GM23338 (cell line): ENCODE data around the gene MICAL3. TPM values are rescaled to one million over a fixed set of nuclear protein-coding genes. Genes with fewer than 3 reads are reported as not detected.

Experiments used
- ATAC-seq: fragments of 200-7000 bp; cut with Tn5 transposase; 3 replicates; pipeline ENCODE4 v1.9.1; 2020
- DNase-seq: peaks from one replicate; pipeline ENCODE4 v3.0.0-alpha.2; 2015; ENCODE audit warnings: low spot score
- H2AFZ ChIP-seq: fragments of 200-600 bp; sonication (generic); 2 replicates; pipeline ENCODE4 v1.8.0; 2016; ENCODE audit warnings: antibody characterized with exemption, mild to moderate bottlenecking, moderate library complexity
- H3F3A ChIP-seq: fragments of 200-600 bp; sonication (generic); replicated peaks from 2 replicates; pipeline ENCODE4 v1.8.0; 2017; ENCODE audit warnings: antibody characterized with exemption, mixed run types, low read depth
- H3K27ac ChIP-seq: fragments of 200-600 bp; sonication (generic); 2 replicates; pipeline ENCODE4 v1.6.1; 2016; ENCODE audit warnings: low read depth
- H3K27me3 ChIP-seq: fragments of 200-600 bp; sonication (generic); 2 replicates; pipeline ENCODE4 v1.8.0; 2016; ENCODE audit warnings: mild to moderate bottlenecking, mixed run types, moderate library complexity; ENCODE audit not compliant: insufficient read depth
- H3K36me3 ChIP-seq: fragments of 200-600 bp; sonication (generic); 2 replicates; pipeline ENCODE4 v1.8.0; 2016; ENCODE audit warnings: mild to moderate bottlenecking; ENCODE audit not compliant: insufficient read depth
- H3K4me1 ChIP-seq: fragments of 200-600 bp; sonication (generic); 2 replicates; pipeline ENCODE4 v1.8.0; 2016; ENCODE audit warnings: mild to moderate bottlenecking, moderate library complexity; ENCODE audit not compliant: insufficient read depth
- H3K4me2 ChIP-seq: fragments of 200-600 bp; sonication (generic); 2 replicates; pipeline ENCODE4 v1.7.1; 2017; ENCODE audit warnings: mixed run types
- H3K4me3 ChIP-seq: fragments of 200-600 bp; sonication (generic); 2 replicates; pipeline ENCODE4 v1.6.1; 2016; ENCODE audit warnings: mixed run types
- H3K79me2 ChIP-seq: fragments of 200-600 bp; sonication (generic); replicated peaks from 2 replicates; pipeline ENCODE4 v1.8.0; 2017; ENCODE audit warnings: mild to moderate bottlenecking; ENCODE audit not compliant: insufficient read depth
- H3K9me2 ChIP-seq: fragments of 200-600 bp; sonication (generic); 2 replicates; pipeline ENCODE4 v1.8.0; 2017; ENCODE audit not compliant: insufficient read depth
- H4K20me1 ChIP-seq: fragments of 200-600 bp; sonication (generic); replicated peaks from 2 replicates; pipeline ENCODE4 v1.8.0; 2017; ENCODE audit warnings: mild to moderate bottlenecking; ENCODE audit not compliant: insufficient read depth
- H3K27ac Mint-ChIP-seq: 2 replicates; pipeline ENCODE4 v1.8.0; 2020; ENCODE audit warnings: inconsistent platforms, mild to moderate bottlenecking, moderate library complexity, mixed read lengths
- H3K27me3 Mint-ChIP-seq: 3 replicates; pipeline ENCODE4 v1.8.0; 2022; ENCODE audit warnings: low read depth, mild to moderate bottlenecking, moderate library complexity, mixed read lengths, inconsistent platforms; ENCODE audit not compliant: insufficient read depth, poor library complexity
- H3K36me3 Mint-ChIP-seq: 3 replicates; pipeline ENCODE4 v1.8.0; 2021; ENCODE audit warnings: low read depth, mild to moderate bottlenecking, inconsistent platforms, moderate library complexity, mixed read lengths
- H3K4me1 Mint-ChIP-seq: 3 replicates; pipeline ENCODE4 v1.8.0; 2020; ENCODE audit warnings: mild to moderate bottlenecking, inconsistent platforms, mixed read lengths
- H3K4me3 Mint-ChIP-seq: 3 replicates; pipeline ENCODE4 v1.8.0; 2021; ENCODE audit warnings: moderate library complexity, mild to moderate bottlenecking, inconsistent platforms, mixed read lengths
- H3K9me3 Mint-ChIP-seq: 3 replicates; pipeline ENCODE4 v1.8.0; 2020; ENCODE audit warnings: moderate library complexity, mild to moderate bottlenecking, inconsistent platforms, mixed read lengths
- CREB1 ChIP-seq: fragments of 250-450 bp; sonication (Bioruptor Pico); IDR thresholded peaks from 2 replicates; pipeline ENCODE4 v1.5.0; 2020; ENCODE audit warnings: low read depth, mild to moderate bottlenecking, moderate library complexity
- EZH2 ChIP-seq: fragments of 200-600 bp; sonication (generic); IDR thresholded peaks from one replicate; pipeline ENCODE4 v1.8.0; 2017; ENCODE audit warnings: antibody characterized with exemption, mild to moderate bottlenecking, low read depth; ENCODE audit not compliant: unreplicated experiment
- EZH2phosphoT487 ChIP-seq: fragments of 200-600 bp; sonication (generic); IDR thresholded peaks from one replicate; pipeline ENCODE4 v1.8.1; 2018; ENCODE audit warnings: antibody characterized with exemption; ENCODE audit not compliant: unreplicated experiment
- JUNB ChIP-seq: IDR thresholded peaks from one replicate; pipeline ENCODE4 v1.6.1; 2016; ENCODE audit warnings: antibody characterized with exemption; ENCODE audit not compliant: unreplicated experiment
- NANOG ChIP-seq: IDR thresholded peaks from 2 replicates; pipeline ENCODE4 v1.6.1; 2016; ENCODE audit warnings: antibody characterized with exemption, borderline replicate concordance
- POLR2AphosphoS5 ChIP-seq: IDR thresholded peaks from 2 replicates; pipeline ENCODE4 v1.6.1; 2016; ENCODE audit warnings: antibody characterized with exemption, low read depth
- STAT1 ChIP-seq: IDR thresholded peaks from one replicate; pipeline ENCODE4 v1.6.1; 2016; ENCODE audit warnings: antibody characterized with exemption; ENCODE audit not compliant: unreplicated experiment
- ZNF114 ChIP-seq: fragments of 250-450 bp; sonication (Bioruptor Pico); IDR thresholded peaks from 2 replicates; pipeline ENCODE4 v1.5.0; 2020; ENCODE audit warnings: mild to moderate bottlenecking, moderate library complexity
- ZNF331 ChIP-seq: fragments of 250-450 bp; sonication (Bioruptor Pico); IDR thresholded peaks from 2 replicates; pipeline ENCODE4 v1.5.0; 2020; ENCODE audit warnings: low read depth, mild to moderate bottlenecking, moderate library complexity
- polyA plus RNA-seq: library from polyadenylated mRNA; unstranded; fragments of >200 nt; fragmentation: Nextera tagmentation; extraction: Ambion mirVana; gene quantifications from 2 replicates; pipeline ENCODE4 v1.2.1, GENCODE V29; 2016
- total RNA-seq: library from RNA; depleted of rRNA; stranded (reverse); fragments of >200 nt; shearing (Covaris generic); gene quantifications from 2 replicates; pipeline ENCODE4 v1.2.3, GENCODE V29; 2014
- TF ChIP-seq, protein P1 (sequence below): IDR thresholded peaks from one replicate; pipeline ENCODE4 v1.6.1; 2018; ENCODE audit warnings: antibody characterized with exemption; ENCODE audit not compliant: unreplicated experiment
- TF ChIP-seq, protein P2 (sequence below), 2 experiments: fragments of 200-600 bp in 1 of 2; sonication (generic) in 1 of 2; conservative IDR thresholded peaks; 2 replicates each; pipeline versions ENCODE4 v1.5.1 to v1.6.1; 2016 to 2017; ENCODE audit warnings: antibody characterized with exemption in 2 of 2, low read depth in 2 of 2, mild to moderate bottlenecking in 2 of 2, moderate library complexity in 1 of 2
- TF ChIP-seq, protein P3 (sequence below): fragments of 250-450 bp; sonication (Bioruptor Pico); IDR thresholded peaks from 2 replicates; pipeline ENCODE4 v1.5.0; 2020; ENCODE audit warnings: mild to moderate bottlenecking, moderate library complexity
- TF ChIP-seq, protein P4 (sequence below): IDR thresholded peaks from 2 replicates; pipeline ENCODE4 v1.6.1; 2016; ENCODE audit warnings: antibody characterized with exemption

Gene MICAL3
- total and polyA plus RNA-seq, 2 experiments from 2014 or later = 10.1 to 33.9 TPM

DNA sequence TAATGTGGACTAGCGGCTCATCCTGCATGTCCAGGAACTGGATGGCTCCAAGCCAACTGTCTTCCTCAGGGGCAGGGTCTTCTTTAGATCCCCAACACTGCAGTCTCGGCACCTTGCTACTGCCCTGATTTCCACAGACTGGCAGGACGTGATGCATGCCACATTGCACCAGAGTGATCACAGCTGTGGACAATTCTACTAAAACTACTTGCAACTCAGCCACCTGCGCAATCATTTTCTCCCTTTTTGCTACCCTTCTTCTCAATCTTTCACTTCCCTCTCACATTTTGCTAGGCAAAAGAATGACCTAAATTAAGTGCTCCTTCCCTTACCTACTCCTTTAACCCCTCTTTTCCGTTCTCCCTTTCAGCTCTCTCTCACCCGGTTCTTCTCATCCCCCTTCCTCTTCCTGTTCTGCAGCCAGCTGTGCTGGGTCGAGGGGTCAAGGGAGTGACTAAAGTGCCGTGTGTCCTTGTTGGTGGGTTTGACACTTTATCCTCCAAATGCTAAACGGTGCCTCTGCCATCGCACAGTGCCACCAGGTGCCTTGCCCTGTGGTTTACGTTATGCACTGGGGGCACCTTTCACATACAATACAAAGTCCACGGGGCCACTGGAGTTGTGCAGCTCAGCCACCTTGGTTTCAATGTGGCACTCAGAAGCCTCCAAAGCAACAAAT is 42.0 kb upstream of the MICAL3 start:
- no peak overlapping the region for H3K4me3 ChIP-seq
- H2AFZ ChIP-seq = no peak overlapping the region
- no peaks in the 10 kb centered on the region for H3K9me2 ChIP-seq
- H3K27me3 ChIP-seq = no peaks in the 10 kb centered on the region
- Mint-ChIP-seq H3K4me3 (no peak overlapping the region), H3K27me3 (peaks cover 6% of the 10 kb centered on the region), H3K4me1 (peaks cover 5% of the 10 kb centered on the region; the same call in 2 of the 3 replicates), H3K27ac (no peak overlapping the region), H3K36me3 (no peaks in the 10 kb centered on the region), H3K9me3 (no peaks in the 10 kb centered on the region)
- H3K79me2 ChIP-seq = no peaks in the 10 kb centered on the region
- TF ChIP-seq ZNF114 (CRISPR knock-in tag) = no peak
- TF ChIP-seq, protein P1, sequence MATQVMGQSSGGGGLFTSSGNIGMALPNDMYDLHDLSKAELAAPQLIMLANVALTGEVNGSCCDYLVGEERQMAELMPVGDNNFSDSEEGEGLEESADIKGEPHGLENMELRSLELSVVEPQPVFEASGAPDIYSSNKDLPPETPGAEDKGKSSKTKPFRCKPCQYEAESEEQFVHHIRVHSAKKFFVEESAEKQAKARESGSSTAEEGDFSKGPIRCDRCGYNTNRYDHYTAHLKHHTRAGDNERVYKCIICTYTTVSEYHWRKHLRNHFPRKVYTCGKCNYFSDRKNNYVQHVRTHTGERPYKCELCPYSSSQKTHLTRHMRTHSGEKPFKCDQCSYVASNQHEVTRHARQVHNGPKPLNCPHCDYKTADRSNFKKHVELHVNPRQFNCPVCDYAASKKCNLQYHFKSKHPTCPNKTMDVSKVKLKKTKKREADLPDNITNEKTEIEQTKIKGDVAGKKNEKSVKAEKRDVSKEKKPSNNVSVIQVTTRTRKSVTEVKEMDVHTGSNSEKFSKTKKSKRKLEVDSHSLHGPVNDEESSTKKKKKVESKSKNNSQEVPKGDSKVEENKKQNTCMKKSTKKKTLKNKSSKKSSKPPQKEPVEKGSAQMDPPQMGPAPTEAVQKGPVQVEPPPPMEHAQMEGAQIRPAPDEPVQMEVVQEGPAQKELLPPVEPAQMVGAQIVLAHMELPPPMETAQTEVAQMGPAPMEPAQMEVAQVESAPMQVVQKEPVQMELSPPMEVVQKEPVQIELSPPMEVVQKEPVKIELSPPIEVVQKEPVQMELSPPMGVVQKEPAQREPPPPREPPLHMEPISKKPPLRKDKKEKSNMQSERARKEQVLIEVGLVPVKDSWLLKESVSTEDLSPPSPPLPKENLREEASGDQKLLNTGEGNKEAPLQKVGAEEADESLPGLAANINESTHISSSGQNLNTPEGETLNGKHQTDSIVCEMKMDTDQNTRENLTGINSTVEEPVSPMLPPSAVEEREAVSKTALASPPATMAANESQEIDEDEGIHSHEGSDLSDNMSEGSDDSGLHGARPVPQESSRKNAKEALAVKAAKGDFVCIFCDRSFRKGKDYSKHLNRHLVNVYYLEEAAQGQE = no peak
- no peak for TF ChIP-seq NANOG
- TF ChIP-seq JUNB = no peak
- no peak for TF ChIP-seq CREB1 (CRISPR knock-in tag)
- TF ChIP-seq, protein P2, sequence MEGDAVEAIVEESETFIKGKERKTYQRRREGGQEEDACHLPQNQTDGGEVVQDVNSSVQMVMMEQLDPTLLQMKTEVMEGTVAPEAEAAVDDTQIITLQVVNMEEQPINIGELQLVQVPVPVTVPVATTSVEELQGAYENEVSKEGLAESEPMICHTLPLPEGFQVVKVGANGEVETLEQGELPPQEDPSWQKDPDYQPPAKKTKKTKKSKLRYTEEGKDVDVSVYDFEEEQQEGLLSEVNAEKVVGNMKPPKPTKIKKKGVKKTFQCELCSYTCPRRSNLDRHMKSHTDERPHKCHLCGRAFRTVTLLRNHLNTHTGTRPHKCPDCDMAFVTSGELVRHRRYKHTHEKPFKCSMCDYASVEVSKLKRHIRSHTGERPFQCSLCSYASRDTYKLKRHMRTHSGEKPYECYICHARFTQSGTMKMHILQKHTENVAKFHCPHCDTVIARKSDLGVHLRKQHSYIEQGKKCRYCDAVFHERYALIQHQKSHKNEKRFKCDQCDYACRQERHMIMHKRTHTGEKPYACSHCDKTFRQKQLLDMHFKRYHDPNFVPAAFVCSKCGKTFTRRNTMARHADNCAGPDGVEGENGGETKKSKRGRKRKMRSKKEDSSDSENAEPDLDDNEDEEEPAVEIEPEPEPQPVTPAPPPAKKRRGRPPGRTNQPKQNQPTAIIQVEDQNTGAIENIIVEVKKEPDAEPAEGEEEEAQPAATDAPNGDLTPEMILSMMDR (conservative IDR thresholded peaks at IDR 0.05; ENCODE audit: low read depth in 2 of 2) = no peak
- TF ChIP-seq EZH2phosphoT487 = no peak
- TF ChIP-seq, protein P3, sequence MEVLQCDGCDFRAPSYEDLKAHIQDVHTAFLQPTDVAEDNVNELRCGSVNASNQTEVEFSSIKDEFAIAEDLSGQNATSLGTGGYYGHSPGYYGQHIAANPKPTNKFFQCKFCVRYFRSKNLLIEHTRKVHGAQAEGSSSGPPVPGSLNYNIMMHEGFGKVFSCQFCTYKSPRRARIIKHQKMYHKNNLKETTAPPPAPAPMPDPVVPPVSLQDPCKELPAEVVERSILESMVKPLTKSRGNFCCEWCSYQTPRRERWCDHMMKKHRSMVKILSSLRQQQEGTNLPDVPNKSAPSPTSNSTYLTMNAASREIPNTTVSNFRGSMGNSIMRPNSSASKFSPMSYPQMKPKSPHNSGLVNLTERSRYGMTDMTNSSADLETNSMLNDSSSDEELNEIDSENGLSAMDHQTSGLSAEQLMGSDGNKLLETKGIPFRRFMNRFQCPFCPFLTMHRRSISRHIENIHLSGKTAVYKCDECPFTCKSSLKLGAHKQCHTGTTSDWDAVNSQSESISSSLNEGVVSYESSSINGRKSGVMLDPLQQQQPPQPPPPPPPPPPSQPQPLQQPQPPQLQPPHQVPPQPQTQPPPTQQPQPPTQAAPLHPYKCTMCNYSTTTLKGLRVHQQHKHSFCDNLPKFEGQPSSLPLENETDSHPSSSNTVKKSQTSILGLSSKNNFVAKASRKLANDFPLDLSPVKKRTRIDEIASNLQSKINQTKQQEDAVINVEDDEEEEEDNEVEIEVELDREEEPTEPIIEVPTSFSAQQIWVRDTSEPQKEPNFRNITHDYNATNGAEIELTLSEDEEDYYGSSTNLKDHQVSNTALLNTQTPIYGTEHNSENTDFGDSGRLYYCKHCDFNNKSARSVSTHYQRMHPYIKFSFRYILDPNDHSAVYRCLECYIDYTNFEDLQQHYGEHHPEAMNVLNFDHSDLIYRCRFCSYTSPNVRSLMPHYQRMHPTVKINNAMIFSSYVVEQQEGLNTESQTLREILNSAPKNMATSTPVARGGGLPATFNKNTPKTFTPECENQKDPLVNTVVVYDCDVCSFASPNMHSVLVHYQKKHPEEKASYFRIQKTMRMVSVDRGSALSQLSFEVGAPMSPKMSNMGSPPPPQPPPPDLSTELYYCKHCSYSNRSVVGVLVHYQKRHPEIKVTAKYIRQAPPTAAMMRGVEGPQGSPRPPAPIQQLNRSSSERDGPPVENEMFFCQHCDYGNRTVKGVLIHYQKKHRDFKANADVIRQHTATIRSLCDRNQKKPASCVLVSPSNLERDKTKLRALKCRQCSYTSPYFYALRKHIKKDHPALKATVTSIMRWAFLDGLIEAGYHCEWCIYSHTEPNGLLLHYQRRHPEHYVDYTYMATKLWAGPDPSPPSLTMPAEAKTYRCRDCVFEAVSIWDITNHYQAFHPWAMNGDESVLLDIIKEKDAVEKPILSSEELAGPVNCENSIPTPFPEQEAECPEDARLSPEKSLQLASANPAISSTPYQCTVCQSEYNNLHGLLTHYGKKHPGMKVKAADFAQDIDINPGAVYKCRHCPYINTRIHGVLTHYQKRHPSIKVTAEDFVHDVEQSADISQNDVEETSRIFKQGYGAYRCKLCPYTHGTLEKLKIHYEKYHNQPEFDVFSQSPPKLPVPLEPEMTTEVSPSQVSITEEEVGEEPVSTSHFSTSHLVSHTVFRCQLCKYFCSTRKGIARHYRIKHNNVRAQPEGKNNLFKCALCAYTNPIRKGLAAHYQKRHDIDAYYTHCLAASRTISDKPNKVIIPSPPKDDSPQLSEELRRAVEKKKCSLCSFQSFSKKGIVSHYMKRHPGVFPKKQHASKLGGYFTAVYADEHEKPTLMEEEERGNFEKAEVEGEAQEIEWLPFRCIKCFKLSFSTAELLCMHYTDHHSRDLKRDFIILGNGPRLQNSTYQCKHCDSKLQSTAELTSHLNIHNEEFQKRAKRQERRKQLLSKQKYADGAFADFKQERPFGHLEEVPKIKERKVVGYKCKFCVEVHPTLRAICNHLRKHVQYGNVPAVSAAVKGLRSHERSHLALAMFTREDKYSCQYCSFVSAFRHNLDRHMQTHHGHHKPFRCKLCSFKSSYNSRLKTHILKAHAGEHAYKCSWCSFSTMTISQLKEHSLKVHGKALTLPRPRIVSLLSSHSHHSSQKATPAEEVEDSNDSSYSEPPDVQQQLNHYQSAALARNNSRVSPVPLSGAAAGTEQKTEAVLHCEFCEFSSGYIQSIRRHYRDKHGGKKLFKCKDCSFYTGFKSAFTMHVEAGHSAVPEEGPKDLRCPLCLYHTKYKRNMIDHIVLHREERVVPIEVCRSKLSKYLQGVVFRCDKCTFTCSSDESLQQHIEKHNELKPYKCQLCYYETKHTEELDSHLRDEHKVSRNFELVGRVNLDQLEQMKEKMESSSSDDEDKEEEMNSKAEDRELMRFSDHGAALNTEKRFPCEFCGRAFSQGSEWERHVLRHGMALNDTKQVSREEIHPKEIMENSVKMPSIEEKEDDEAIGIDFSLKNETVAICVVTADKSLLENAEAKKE (CRISPR knock-in tag) = no peak
- TF ChIP-seq, protein P4, sequence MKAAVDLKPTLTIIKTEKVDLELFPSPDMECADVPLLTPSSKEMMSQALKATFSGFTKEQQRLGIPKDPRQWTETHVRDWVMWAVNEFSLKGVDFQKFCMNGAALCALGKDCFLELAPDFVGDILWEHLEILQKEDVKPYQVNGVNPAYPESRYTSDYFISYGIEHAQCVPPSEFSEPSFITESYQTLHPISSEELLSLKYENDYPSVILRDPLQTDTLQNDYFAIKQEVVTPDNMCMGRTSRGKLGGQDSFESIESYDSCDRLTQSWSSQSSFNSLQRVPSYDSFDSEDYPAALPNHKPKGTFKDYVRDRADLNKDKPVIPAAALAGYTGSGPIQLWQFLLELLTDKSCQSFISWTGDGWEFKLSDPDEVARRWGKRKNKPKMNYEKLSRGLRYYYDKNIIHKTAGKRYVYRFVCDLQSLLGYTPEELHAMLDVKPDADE = no peak
- no peak for TF ChIP-seq STAT1
- no peak for TF ChIP-seq EZH2
- TF ChIP-seq POLR2AphosphoS5 = no peak
- no peak for TF ChIP-seq ZNF331
- no peak overlapping the region for H3K27ac ChIP-seq
- DNase-seq = no peak
- H3K4me2 ChIP-seq = no peak overlapping the region
- ATAC-seq = no peak
- no peaks in the 10 kb centered on the region for H3K36me3 ChIP-seq
- no peaks in the 10 kb centered on the region for H3K4me1 ChIP-seq
- H4K20me1 ChIP-seq = no peaks in the 10 kb centered on the region
- H3F3A ChIP-seq = no peaks in the 10 kb centered on the region
